ENCODE results near the gene CREB1. TPM values are rescaled to one million over a fixed set of nuclear protein-coding genes. Genes with fewer than 3 reads are reported as not detected.
"Not testable (repeated sequence)": the region's sequence is repeated elsewhere in the genome, so short reads cannot be mapped to it uniquely, and the experiment has no call there.

CREB1 gene
- 17.1 and 32.2 TPM in 2 replicates for total RNA-seq (2014; rRNA removed; shearing (Covaris generic))

- DNase-seq (ENCODE audit: low read depth), result peak; percentile 99
Observed at GRCh38 chr2:207529330-207530159, at the start of gene CREB1. Gene CREB1, plus strand, starts transcription at chr2:207529962. Its CDS starts 25,674 bp downstream, at chr2:207555636.

DNA sequence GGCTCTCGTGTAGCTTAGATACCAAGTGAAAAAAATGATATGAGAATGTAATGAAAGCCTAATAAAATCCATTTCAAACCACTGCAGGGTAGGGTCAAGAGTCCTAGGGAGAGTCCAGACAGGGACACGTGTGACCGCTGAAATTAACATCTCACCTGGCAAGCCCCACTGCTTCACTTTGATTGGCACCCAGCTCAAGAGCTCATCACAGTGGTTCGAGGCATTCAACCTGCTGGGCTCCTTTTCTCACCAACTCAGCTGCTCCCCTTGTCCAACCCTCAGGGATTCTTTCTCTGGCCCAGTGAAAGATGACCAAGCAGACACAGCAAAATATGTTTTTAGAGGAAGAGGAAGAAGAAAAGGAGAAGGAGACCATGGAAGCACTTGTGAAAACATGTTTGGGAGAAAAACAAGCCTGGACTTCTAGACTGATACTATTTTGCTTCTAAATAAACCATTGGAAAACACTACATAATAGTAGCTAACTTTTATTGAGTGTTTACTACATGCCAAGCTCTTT lies 49.2 kb upstream of the CREB1 start:
- DNase-seq (ENCODE audit: low read depth), result no peak

GRCh38 chr2:207481924-207482323 lies 47.8 kb upstream of the CREB1 start:
- no peak for DNase-seq (ENCODE audit: low read depth)

DNA sequence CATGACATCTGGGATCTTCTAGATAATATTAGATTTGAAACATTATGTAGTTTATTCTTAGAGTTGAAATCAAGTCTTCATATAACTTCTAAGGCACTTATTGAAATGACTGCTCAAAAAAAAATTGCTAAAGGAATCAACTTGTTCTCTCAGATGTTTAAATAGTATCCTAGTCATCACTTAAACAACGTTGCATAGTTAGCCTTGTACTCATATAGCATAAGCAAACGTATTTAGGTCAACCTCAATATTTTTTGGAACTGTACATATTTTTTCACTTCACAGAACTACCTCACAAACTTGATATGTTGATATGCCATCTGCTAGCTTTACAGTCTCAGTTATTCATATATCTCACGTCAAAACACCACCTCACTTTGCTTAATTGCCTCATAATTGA lies 47.1 kb upstream of the CREB1 start:
- DNase-seq (ENCODE audit: low read depth), result no peak

- DNase-seq (ENCODE audit: low read depth), result no peak
Observed at GRCh38 chr2:207483066-207483465, 46.7 kb upstream of the CREB1 start.

- DNase-seq (ENCODE audit: low read depth), result no peak
Observed at GRCh38 chr2:207483477-207483876, 46.3 kb upstream of the CREB1 start.

- peak; percentile 21 for DNase-seq (ENCODE audit: low read depth)
Observed at GRCh38 chr2:207484444-207485391, 45.0 kb upstream of the CREB1 start.

GRCh38 chr2:207487650-207488311 lies 42.0 kb upstream of the CREB1 start:
- peak; percentile 79 for DNase-seq (ENCODE audit: low read depth)

- DNase-seq (ENCODE audit: low read depth), result no peak
Observed at GRCh38 chr2:207489251-207489650, 40.5 kb upstream of the CREB1 start.

DNA sequence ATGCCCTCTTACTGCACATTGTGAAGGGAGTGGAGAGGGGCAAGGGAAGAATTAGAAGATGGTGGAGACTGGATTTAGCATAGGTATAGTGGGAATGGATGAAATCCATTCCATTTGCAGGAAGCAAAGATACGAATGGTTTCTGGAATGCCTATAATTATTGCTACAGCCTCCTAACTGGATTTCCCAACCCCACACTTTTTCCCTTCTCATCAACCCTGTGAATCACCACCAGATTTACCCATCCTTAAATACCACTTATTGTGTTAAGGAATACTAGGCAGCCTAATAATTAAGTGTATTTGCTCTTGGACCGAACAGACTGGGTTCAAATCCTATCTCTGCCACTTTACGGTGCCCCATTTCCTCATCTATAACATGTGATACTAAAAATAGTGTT lies 39.3 kb upstream of the CREB1 start:
- DNase-seq (ENCODE audit: low read depth), result no peak

DNA sequence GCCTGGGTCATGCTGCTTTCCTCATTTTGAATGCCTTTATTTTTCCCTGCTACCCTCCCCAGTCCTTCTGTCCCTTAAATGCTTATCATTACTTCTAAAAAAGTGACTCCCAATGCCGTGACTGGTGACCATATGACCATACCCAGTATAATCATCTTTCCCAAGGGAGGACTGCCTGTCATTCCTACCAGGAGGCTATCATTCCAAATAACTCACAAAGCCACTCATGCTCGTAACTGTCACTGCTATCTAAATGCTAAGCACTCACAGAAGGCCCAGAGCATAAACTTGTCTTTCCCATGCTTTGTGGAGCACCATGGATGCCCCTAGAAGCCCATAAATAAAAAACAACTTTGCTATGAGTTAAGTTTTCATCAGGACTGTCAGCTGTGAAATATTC lies 38.7 kb upstream of the CREB1 start:
- no peak for DNase-seq (ENCODE audit: low read depth)

- no peak for DNase-seq (ENCODE audit: low read depth)
Observed at GRCh38 chr2:207491956-207492355, 37.8 kb upstream of the CREB1 start.

DNA sequence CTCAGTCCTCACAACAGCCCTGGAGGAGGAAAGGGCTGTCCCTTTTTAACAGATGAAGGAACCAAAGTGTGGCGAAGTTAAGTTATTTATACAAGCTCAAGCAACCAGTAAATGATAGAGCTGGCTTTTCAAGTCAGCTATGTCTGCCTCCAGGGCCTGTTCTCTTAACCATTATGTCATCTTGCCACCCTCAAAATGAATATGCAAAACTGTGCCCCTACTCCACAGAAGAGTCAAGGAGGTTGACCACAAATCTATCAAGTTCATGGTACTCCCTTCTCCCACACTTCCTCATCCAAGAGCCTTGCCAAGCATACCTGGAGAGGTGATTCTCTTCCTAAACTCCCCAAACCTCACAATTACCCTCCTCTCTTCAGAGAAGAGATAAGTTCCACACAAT lies 37.3 kb upstream of the CREB1 start:
- no peak for DNase-seq (ENCODE audit: low read depth)

DNA sequence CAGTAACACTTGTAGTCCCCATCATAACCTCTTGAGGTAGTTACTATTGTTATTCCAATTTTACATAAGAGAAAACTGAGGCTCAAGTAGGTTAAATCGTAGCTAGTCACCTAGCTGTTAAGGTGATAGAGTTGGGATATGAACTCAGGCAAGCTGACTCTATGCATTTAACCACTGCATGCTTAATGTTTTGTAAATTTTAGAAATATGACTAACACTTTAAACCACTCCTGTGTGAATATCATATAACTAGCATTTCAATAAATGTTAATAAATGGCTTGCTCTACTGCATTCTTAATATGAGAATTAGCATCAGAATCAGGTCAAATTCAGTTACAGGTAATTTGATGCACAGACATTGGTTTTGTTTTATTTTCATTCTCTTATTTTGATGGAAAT lies 35.6 kb upstream of the CREB1 start:
- no peak for DNase-seq (ENCODE audit: low read depth)

GRCh38 chr2:207496936-207497335 lies 32.8 kb upstream of the CREB1 start:
- DNase-seq (ENCODE audit: low read depth), result not testable (repeated sequence)

DNA sequence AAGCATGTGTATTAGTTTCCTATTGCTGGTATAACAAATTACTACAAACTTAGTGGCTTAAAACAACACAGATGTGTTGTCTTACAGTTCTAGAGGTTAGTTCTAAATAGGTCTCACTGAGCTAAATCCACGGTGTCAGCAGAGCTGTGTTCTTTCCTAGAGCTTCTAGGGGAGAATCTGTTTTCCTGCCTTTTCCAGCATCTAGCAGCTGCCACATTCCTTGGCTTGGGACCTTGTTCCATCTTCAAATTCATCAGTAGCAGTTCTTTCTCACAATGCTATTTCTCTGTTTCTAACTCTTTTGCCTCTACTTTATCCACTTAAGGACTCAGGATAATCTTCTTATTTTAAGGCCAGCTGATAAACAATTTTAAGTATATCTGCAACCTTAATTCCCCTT lies 32.2 kb upstream of the CREB1 start:
- no peak for DNase-seq (ENCODE audit: low read depth)

DNA sequence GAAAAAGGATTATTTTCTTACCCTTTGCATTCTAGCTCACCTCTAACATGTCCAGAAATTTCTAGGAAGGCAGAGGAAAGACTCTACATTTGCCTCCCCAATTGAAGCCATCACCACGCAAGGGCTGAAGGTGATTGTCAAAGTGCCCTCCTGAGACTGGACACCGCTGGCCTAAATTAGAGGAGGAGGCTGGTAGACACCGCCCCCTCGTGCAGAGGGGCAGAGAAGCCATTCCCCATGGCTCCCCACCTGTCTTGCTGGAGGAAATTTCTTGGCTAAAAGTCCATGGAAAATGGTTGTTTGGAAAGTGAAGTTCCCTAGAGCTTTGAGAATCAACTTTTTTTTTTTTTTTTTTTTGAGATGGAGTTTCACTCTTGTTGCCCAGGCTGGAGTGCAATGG lies 31.3 kb upstream of the CREB1 start:
- DNase-seq (ENCODE audit: low read depth), result no peak

GRCh38 chr2:207499114-207499513 lies 30.6 kb upstream of the CREB1 start:
- DNase-seq (ENCODE audit: low read depth), result no peak

DNA sequence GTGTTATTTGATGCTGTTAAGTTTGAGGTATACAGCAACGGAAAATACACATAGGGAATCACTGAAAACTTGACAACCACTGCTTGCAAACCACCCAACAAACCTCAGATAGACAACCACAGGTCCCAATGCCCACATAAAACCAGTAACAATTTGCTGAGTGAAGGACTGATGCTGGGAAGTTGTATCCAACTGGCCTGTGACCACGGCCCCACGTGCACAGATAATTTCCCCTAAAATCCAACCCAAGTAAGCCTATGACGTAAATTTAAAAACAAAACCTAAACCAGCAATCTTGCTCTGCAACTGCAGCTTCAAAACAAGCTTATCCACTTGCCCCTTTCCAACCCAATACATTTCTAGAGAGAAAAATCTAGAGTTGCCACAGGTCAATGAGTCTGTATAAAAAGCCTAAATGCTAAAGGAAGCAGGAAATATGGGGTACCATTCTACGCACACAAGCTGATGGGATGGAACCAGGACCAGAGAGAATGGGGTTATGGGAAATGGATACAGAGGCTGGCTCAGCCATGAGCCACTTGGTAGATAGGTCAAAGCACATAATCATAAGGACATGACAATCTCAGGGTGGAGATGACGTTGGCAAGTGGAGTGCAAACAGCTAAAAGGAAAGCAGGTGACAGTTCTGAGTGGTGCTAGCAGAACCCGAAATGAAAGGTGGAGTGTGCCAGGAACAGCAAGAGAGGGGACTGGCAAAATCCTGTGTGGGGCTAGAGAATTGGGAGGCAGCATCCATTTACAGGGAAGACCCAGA lies 27.8 kb upstream of the CREB1 start:
- no peak for DNase-seq (ENCODE audit: low read depth)

DNA sequence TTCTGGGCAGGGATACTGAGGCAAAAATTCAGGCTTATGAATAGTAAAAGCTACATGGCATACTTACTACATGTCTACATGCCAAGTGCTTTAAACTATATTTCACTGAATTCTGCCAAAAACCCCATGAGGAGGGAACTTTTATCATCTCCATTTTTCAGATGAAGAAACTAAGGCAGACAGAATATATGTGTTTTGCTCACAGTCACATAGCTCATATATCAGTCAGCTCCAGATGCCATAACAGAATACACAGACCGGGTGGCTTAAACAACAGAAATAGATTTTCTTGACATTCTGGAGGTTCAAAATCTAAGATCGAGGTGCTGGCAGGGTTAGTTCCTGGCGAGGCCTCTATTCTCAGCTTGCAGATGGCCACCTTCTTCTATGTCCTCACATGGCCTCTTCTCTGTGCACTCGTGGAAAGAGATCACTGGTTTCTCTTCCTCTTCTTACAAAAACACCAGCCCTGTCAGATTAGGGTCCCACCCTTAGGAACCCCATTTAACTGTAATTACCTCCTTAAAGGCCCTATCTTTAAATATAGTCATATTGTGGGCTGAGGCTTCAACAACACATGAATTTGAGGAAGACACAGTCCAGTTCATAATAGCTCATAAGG lies 27.1 kb upstream of the CREB1 start:
- no peak for DNase-seq (ENCODE audit: low read depth)

GRCh38 chr2:207503234-207503633 lies 26.5 kb upstream of the CREB1 start:
- DNase-seq (ENCODE audit: low read depth), result peak; percentile 74

Data from Daoy (cell line).